Measurements from ENCODE around the gene CFAP97D2.

CFAP97D2 gene

GRCh38 chr13:114142640-114143490 is 36.2 kb upstream of the CFAP97D2 start:
- no peak for DNase-seq
- Mint-ChIP-seq H3K9me3 (no peaks in the 10 kb centered on the region), H3K4me3 (no peak overlapping the region), H3K4me1 (peaks cover 27% of the 10 kb centered on the region), H3K27me3 (ENCODE audit: low read depth, poor library complexity) (peaks cover 7% of the 10 kb centered on the region), H3K36me3 (ENCODE audit: low read depth) (no peaks in the 10 kb centered on the region), H3K27ac (no peak overlapping the region)
- no peak for TF ChIP-seq CTCF (IDR thresholded peaks at IDR 0.05)

GRCh38 chr13:114143806-114144605 is 35.1 kb upstream of the CFAP97D2 start:
- peak; percentile 53 for TF ChIP-seq CTCF (IDR thresholded peaks at IDR 0.05)
- Mint-ChIP-seq H3K27me3 (ENCODE audit: low read depth, poor library complexity) (peaks cover 7% of the 10 kb centered on the region), H3K4me1 (peaks cover 30% of the 10 kb centered on the region), H3K27ac (peak overlapping the region; percentile 12), H3K9me3 (no peaks in the 10 kb centered on the region), H3K4me3 (no peak overlapping the region), H3K36me3 (ENCODE audit: low read depth) (no peaks in the 10 kb centered on the region)
- peak; percentile 66 for DNase-seq

GRCh38 chr13:114144606-114145244 is 34.3 kb upstream of the CFAP97D2 start:
- H3K27ac Mint-ChIP-seq: no peak overlapping the region
- no peaks in the 10 kb centered on the region for H3K36me3 Mint-ChIP-seq (ENCODE audit: low read depth)
- H3K9me3 Mint-ChIP-seq: no peaks in the 10 kb centered on the region
- TF ChIP-seq CTCF (IDR thresholded peaks at IDR 0.05): no peak
- DNase-seq: no peak
- no peak overlapping the region for H3K4me3 Mint-ChIP-seq
- H3K27me3 Mint-ChIP-seq (ENCODE audit: low read depth, poor library complexity): peaks cover 3% of the 10 kb centered on the region
- H3K4me1 Mint-ChIP-seq: peaks cover 30% of the 10 kb centered on the region

- DNase-seq: no peak
- H3K4me3 Mint-ChIP-seq: no peak overlapping the region
- peaks cover 3% of the 10 kb centered on the region for H3K27me3 Mint-ChIP-seq (ENCODE audit: low read depth, poor library complexity)
- peaks cover 30% of the 10 kb centered on the region for H3K4me1 Mint-ChIP-seq
- H3K27ac Mint-ChIP-seq: no peak overlapping the region
- no peaks in the 10 kb centered on the region for H3K36me3 Mint-ChIP-seq (ENCODE audit: low read depth)
- no peak for TF ChIP-seq CTCF (IDR thresholded peaks at IDR 0.05)
- H3K9me3 Mint-ChIP-seq: no peaks in the 10 kb centered on the region
Observed at GRCh38 chr13:114145256-114145655, 33.8 kb upstream of the CFAP97D2 start.

- no peak for TF ChIP-seq CTCF (IDR thresholded peaks at IDR 0.05)
- no peak for DNase-seq
- peaks cover 30% of the 10 kb centered on the region for H3K4me1 Mint-ChIP-seq
- H3K36me3 Mint-ChIP-seq (ENCODE audit: low read depth): no peaks in the 10 kb centered on the region
- peaks cover 3% of the 10 kb centered on the region for H3K27me3 Mint-ChIP-seq (ENCODE audit: low read depth, poor library complexity)
- H3K27ac Mint-ChIP-seq: peak overlapping the region; percentile 64
- no peak overlapping the region for H3K4me3 Mint-ChIP-seq
- H3K9me3 Mint-ChIP-seq: no peaks in the 10 kb centered on the region
Observed at GRCh38 chr13:114145722-114146121, 33.3 kb upstream of the CFAP97D2 start.

Data from nephron progenitor cell (in vitro differentiated cells).